RWPE2 (cell line): ENCODE measurements around the gene ZFYVE28.

Experiments used
- ATAC-seq: fragments of 200-7000 bp; cut with Tn5 transposase; 3 replicates; pipeline ENCODE4 v1.9.1; 2021; ENCODE audit warnings: low read depth
- DNase-seq: peaks from one replicate; pipeline ENCODE4 v3.0.0-alpha.2; 2020; ENCODE audit warnings: low spot score
- H3K27ac ChIP-seq: fragments of 450-650 bp; 2 replicates; pipeline ENCODE4 v1.5.1; 2017; ENCODE audit warnings: mild to moderate bottlenecking; ENCODE audit not compliant: poor library complexity, severe bottlenecking
- H3K27me3 ChIP-seq: fragments of 250-450 bp; sonication (Bioruptor Pico); 2 replicates; pipeline ENCODE4 v1.5.1; 2021; ENCODE audit warnings: mild to moderate bottlenecking, moderate library complexity; ENCODE audit not compliant: insufficient read depth, poor library complexity, severe bottlenecking
- H3K36me3 ChIP-seq: fragments of 250-450 bp; sonication (Bioruptor Pico); 2 replicates; pipeline ENCODE4 v1.5.1; 2020; ENCODE audit warnings: low read depth, mild to moderate bottlenecking, moderate library complexity
- H3K4me1 ChIP-seq: fragments of 250-450 bp; sonication (Bioruptor Pico); 2 replicates; pipeline ENCODE4 v1.5.1; 2021; ENCODE audit warnings: mild to moderate bottlenecking, moderate library complexity; ENCODE audit not compliant: insufficient read depth, poor library complexity, severe bottlenecking
- H3K4me3 ChIP-seq: fragments of 250-450 bp; sonication (Bioruptor Pico); 2 replicates; pipeline ENCODE4 v1.5.1; 2021; ENCODE audit warnings: mild to moderate bottlenecking, moderate library complexity; ENCODE audit not compliant: severe bottlenecking
- H3K9me3 ChIP-seq: fragments of 250-450 bp; sonication (Bioruptor Pico); 2 replicates; pipeline ENCODE4 v1.5.1; 2021; ENCODE audit warnings: mild to moderate bottlenecking, moderate library complexity; ENCODE audit not compliant: severe bottlenecking
- TF ChIP-seq, protein P1 (sequence below): fragments of 450-650 bp; IDR thresholded peaks from one replicate; pipeline ENCODE4 v1.5.1; 2017; ENCODE audit warnings: mild to moderate bottlenecking, moderate library complexity; ENCODE audit not compliant: poor library complexity, severe bottlenecking

The ZFYVE28 gene

DNA sequence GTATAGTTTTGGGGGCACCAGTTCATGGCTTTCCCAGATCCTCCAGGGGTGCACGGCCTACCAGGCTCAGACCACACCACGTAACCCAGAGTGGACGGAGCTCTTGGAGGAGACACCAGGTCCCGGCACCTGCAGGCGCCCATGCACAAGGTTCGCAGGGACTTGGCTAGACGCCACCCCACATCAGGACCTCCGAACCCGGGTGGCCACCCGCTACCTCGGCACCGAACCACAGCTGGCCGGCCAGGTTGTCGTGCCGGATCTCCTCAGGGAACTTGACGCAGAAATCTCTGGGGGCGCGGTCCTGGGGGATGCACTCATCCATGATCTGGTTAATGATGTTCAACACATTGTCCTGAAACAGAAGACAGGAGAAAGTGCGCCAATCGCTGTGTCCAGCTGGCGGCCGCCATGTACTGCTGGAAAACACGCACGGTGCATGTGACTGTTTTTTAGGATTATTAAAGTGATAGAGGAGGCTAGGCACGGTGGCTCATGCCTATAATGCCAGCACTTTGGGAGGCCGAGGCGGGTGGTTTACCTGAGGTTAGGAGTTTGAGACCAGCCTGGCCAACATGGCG lies 77.1 kb downstream of the ZFYVE28 start:
- Histone ChIP-seq H3K27me3 (no peaks in the 10 kb centered on the region), H3K4me1 (no peaks in the 10 kb centered on the region), H3K9me3 (no peaks in the 10 kb centered on the region), H3K4me3 (no peak overlapping the region), H3K36me3 (no peaks in the 10 kb centered on the region), H3K27ac (no peak overlapping the region)
- ATAC-seq (no peak), DNase-seq (no peak)
- TF ChIP-seq, protein P1, sequence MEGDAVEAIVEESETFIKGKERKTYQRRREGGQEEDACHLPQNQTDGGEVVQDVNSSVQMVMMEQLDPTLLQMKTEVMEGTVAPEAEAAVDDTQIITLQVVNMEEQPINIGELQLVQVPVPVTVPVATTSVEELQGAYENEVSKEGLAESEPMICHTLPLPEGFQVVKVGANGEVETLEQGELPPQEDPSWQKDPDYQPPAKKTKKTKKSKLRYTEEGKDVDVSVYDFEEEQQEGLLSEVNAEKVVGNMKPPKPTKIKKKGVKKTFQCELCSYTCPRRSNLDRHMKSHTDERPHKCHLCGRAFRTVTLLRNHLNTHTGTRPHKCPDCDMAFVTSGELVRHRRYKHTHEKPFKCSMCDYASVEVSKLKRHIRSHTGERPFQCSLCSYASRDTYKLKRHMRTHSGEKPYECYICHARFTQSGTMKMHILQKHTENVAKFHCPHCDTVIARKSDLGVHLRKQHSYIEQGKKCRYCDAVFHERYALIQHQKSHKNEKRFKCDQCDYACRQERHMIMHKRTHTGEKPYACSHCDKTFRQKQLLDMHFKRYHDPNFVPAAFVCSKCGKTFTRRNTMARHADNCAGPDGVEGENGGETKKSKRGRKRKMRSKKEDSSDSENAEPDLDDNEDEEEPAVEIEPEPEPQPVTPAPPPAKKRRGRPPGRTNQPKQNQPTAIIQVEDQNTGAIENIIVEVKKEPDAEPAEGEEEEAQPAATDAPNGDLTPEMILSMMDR: no peak

DNA sequence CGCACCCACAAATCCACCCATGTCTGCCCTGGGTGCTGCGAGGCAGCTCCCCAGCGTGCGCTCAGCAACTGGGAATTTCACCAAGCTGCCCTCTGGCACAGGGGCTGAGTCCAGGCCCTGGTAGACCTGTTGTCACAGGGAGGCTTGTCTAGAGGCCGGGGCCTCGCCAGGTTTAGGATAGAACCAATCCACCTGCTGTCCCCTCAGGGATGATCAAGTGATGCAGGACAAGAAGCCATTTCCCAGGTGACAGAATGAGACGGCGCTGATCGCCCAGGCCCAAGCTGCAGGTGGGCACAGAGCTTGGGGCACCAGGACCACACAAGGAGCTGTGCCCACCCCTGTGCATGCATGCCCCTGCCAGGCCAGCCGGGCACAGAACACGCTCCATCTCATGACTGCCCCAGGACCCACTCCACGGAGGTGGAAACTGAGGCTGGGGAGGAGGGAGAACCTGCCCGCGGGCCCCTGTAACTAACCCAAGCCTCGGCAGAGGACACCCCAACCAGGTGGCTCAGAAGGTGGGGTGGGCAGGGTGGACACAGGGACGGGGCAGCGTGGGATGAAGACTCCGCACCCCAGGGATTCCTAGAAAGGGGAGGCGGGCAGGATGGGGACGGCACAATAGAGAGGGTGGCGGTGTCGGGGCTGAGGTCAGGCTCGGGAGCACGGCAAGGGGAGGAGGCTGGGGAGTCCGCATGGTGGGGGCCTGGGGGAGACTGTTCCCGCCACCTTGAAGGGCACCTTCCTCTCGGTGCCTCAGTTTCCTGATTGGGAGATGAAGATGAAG lies 78.0 kb downstream of the ZFYVE28 start:
- Histone ChIP-seq H3K36me3 (no peaks in the 10 kb centered on the region), H3K9me3 (no peaks in the 10 kb centered on the region), H3K27me3 (no peaks in the 10 kb centered on the region), H3K27ac (no peak overlapping the region), H3K4me3 (no peak overlapping the region), H3K4me1 (no peaks in the 10 kb centered on the region)
- ATAC-seq: no peak
- no peak for DNase-seq
- TF ChIP-seq, protein P1: no peak

DNA sequence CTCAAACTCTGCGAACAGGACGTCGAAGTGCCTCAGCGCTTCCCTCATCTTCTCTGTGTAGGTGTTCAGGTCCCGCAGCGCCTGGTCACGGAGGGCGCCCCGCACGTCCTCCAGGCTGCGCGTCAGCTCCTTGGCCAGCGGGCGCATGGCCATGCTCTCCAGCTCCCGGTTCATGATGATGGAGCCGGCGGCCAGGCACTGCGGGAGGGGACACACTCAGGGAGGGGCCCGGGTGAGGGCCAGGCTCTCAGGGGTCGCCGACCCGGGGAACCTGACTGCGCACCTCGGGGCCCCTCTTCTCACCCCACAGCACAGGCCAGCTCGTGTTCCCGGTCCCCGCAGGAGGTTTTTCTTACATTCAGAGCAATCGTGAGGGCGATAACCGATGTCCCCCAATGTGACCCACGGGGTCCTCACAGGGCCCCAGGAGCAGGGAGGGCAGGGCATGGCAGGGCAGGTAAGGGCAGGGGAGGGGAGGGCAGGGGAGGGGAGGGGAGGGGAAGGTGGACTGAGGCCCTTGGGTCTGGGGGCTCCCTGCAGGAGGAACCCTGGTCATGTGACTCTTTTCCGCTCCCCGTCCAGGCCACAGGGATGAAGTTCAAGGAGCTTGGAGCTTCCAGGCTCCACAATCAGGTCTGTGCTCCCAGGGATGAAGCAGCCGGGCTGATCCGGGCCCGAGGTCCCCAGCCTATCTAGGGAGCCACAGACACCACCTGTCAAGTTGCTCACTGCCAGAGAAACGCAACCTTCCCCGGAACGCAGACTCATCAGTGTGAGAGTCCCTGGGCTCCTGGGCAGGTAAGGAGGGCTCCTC lies 78.8 kb downstream of the ZFYVE28 start:
- Histone ChIP-seq H3K4me1 (no peaks in the 10 kb centered on the region), H3K27me3 (no peaks in the 10 kb centered on the region), H3K36me3 (no peaks in the 10 kb centered on the region), H3K27ac (no peak overlapping the region), H3K4me3 (no peak overlapping the region), H3K9me3 (no peaks in the 10 kb centered on the region)
- DNase-seq (no peak), ATAC-seq (no peak)
- TF ChIP-seq, protein P1: no peak

DNA sequence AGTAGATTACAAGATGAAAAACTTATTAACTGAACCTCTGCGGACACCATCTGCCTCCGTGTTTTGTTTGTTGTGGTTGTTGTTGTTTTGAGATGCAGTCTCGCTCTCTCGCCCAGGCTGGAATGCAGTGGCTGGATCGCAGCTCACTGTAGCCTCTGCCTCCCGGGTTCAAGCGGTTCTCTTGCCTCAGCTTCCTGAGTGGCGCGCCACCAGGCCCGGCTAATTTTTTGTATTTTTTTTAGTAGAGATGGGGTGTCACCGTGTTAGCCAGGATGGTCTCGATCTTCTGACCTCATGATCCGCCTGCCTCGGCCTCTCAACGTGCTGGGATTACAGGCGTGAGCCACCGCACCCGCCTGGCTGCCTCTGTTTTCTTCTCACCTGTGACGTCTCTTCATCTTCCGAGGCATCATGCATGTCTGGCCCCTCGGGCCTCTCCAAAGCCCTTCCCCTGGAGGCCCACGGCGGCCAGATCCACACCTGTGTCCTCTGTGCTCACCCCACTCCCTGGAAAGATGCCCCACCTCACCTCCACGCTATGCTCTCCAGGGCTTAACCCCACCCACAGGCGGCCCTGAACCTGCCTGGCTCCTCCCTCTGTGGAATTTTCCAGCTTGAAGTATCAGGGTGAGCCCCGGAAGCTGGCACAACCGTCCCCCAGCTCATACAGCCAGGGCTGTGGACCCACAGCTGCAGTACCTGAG lies 79.5 kb downstream of the ZFYVE28 start:
- Histone ChIP-seq H3K4me1 (no peaks in the 10 kb centered on the region), H3K36me3 (no peaks in the 10 kb centered on the region), H3K27me3 (no peaks in the 10 kb centered on the region), H3K9me3 (no peaks in the 10 kb centered on the region), H3K4me3 (no peak overlapping the region), H3K27ac (no peak overlapping the region)
- TF ChIP-seq, protein P1: no peak
- no peak for ATAC-seq
- no peak for DNase-seq
